DMS79 treated with DMSO at 0.1 percent for 48 hours (cell line): Measurements from ENCODE around the gene ZNF616.

Experiments
- DNase-seq: peaks from one replicate; lab custom pipeline; 2025; lab: John Stamatoyannopoulos, UW

Gene ZNF616

DNA sequence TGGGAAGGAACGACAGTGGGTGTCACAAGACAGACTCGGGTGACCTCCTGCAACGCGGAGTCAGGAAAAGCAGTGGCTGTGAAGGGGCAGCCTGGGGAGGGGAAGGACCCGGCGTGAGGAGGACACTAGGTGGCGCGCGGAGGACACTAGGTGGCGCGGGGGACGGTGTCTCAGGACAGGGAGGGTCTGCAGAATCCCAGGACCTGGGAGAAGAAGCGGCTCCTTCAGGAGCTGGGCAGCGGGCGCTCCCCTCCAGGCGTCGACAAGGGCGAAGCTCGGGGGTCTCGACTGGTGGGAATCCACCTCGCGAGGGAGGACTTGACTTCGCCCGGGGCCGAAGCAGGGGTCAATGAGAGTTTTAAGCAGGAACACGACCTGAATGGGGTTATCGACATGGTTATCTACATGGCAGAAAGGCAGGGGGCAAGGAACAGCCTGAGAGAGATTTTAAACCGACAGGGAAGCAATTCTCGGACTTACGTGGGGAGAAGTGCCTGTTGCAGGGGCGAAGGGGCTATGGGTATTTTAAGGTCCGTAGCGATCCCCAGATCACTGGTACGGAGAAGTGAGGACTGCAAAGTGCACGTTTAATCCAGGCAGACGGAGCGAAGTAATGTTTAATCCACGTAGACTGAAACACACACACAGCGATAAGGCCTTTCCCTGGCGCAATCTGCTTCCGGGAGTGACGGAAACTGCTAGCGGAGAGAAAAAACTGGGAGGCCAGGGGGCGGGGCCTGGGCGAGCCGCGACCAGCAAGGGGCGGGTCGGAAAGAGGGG, at the start of gene ZNF616:
TSS of gene ZNF616 (minus strand) at position 687 of the 780 bp plus-strand sequence. CDS start 9,426 bp downstream, outside the sequence.
- peak; percentile 86 for DNase-seq

DNA sequence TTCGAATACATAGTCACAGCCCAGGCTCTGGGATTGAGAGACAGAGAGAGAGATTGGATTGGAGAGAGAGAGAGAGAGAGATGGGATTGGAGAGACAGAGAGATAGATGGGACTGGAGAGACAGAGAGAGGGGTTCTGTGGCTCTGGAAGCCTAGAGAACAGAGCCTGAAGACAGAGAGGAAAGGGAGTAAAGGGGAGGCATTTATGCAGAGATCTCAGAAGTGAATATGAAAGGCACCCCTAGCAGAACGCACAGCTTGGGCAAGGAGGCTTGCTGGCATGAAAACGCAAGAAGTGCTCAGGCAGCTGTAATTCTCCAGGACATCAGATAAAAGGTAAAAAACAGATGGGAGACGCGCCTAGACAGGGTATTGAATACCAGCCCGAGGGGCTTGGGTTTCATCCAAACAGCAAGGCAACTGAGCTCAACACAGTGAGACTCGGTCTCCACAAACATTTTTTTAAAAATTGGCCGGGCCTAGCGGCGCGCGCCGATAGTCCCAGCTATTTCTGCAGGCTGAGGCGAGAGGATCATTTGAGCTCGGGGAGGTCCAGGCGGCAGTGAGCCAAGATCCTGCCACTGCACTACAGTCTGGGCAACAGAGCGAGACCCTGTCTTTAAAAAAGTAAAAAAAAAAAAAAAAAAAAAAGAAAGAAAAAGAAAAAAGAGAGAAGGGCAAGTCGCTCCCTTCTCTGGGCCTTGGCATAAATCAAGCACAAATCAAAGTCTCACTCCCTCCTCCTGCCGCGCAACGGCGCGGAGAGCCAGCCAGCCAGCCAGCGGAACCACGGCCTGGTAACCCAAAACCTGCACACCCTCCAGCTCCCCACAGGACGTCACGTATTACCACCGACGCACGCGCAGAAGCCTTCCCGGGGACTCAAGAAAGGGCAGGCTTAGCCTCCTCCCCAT, 49.3 kb upstream of the ZNF616 start:
- no peak for DNase-seq

DNA sequence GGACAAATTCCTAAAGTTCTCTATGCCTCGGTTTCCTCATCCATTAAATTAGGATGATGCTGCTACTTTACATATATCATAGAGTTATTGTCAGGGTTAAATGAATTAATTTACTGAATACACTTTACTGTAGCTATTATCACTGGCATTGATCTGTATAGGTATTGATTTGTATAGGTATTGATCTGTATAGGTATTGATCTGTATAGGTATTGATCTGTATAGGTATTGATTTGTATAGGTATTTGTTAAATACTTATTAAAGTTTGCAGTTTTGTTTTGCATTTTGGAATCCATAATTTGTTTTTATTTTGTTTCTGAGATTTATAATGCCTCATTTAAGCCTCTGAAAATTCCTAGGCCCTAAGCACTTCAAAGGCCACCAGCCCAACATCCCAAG, 47.7 kb upstream of the ZNF616 start:
- DNase-seq = no peak

DNA sequence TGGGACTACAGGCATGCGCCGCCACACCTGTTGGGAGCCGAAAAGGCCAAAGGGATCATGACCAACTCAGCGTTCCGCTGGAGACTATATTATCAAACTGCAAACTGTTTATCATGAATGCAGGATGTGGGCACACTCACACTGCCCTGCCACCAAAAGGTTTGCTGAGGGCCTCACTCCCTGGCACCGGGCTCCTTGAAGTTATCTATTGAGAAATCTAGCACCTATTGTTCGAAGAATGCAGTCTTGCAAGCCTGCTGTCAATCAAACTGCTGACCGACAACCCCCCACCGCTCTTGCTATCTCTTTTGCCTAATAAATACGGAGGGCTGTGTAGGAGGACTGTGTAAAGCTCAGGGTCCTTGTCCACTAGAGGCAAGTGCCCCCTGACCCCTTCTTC, 36.8 kb upstream of the ZNF616 start:
- no peak for DNase-seq

DNA sequence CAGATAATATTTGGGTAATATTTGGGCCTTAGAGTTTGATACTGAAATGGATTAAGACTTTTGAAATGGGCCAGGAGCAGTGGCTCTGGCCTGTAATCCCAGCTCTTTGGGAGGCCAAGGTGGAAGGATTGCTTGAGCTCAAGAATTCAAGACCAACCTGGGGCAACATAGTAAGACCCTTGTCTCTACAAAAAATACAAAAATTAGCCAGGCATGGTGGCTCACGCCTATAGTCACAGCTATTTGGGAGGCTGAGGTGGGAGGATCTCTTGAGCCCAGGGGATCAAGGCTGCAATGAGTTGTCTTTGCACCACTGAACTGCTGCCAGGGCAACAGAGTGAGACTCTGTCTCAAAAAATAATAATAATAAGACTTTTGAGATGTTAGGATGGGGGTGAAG, 32.6 kb upstream of the ZNF616 start:
- no peak for DNase-seq

DNA sequence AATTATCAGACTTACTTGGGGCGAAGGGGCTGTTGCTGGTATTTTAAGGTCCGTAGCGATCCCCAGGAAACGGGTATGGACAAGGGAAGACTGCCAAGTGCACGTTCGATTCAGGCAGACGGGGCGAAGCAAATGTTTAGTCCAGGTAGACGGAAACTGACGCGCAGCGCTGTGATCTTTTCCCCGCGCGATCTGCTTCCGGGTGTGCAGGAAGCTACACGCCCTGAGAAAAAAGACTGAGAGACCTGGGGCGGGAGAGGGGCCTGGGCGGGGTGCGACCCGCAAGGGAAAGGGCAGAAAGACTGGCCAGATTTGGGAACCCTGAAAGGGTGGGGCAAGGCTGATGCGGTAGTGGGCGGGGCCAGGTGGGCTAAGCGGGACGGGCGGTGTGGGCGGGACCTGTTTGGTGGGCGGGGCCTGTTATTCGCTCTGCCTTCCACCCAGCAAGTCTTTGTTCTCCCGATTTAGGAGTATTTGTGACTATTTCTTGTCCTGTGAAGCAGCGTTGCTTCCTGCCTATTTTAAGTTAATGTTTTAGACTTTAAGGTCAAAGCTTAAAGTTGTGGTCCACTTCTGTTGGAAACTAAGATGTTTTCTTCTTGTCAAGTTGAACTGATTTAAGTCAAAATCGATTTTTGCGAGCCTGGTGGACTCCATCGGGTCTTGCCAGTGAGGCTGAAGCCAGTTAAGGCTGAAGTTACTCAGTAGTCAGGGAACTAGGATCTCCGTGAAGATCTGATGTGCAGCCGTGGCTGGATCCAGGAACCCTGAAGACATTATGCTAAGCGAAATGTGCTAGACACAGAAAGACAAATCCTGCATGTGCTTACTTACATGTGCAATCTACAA, 31.8 kb upstream of the ZNF616 start, which contains the start of gene ZNF836:
TSS of gene ZNF836 (minus strand) at position 301 of the 849 bp plus-strand sequence. CDS start 3,549 bp downstream, outside the sequence.
- DNase-seq = peak; percentile 91

DNA sequence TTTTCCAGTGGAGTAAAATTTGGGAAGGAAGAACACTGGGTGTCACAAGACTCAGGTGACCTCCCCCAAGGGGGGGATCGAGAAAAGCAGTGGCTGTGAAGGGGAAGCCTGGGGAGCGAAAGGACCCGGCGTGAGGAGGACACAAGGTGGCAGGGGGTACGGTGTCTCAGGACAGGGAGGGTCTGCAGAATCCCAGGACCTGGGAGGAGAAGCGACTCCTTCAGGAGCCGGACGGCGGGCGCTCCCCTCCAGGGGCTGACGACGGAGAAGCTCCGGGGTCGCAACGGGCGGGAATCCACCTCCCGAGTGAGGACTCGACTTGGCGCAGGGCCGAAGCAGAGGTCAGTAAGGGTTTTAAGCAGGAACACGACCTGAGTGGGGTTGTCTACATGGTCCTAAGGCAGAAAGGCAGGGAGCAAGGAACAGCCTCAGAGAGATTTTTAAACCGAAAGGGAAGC, 31.2 kb upstream of the ZNF616 start:
- no peak for DNase-seq

DNA sequence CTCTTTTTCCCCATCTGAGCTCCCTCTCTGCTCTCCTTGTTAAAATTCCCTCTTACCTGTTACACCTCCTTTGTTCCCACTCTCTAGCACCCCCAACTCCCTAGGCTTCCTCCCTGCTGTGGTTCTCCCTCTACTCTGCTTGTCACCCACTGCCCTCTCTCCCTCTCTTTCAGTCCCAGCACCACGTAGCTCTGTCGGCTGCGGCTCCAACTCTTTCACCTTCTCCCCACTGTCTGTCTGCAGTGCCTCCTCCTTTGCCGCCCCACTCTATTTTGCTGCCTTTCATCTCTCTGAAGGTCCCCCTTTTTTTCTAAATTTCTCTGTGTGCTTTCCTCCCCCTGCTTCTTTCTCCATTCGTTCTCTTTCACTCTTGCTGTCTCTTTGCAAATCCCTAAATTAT, 30.6 kb upstream of the ZNF616 start:
- peak; percentile 10 for DNase-seq

DNA sequence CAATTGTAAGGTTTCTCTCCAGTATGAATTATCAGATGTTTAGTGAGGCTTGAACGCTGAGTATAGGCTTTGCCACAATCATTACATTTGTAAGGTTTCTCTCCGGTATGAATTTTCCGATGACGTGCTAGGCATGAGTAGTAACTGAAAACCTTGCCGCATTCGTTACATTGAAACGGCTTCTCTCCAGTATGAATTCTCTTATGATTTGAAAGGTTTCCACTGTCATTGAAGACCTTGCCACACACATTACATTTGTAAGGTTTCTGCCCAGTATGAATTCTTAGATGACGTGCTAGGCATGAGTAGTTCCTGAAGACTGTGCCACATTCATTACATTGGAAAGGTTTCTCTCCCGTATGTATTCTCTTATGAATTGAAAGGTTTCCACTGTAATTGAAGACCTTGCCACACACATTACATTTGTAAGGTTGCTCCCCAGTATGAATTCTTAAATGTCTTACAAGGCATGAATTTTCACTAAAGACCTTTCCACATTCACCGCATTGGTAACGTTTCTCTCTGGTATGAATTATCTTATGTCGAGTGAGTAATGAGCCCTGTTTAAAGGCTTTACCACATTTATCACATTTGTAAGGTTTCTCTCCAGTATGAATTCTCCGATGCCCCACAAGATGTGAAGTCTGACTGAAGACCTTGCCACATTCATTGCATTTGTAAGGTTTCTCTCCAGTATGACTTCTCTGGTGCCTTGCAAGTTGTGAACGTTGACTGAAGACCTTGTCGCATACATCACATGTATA, 16.0 kb upstream of the ZNF616 start:
- no peak for DNase-seq

DNA sequence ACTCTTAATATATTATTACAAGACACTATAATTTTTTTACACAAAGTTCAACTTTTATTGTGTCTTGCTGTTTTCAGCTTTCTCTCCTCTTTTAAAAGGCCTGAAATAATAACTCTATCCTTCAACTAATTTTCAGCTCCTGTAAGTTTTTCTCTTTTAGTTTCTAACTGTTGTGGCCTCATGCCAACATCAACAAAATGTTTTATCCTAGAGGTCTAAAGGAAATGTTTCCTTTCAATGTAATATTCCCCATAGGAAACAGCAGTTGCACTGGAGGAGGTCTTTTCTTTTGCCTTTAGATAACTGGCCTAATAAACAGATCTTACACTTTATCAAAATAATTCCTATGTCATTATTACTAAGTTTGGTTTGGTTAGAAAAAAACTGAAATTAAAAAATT, 8.5 kb upstream of the ZNF616 start:
- no peak for DNase-seq

DNA sequence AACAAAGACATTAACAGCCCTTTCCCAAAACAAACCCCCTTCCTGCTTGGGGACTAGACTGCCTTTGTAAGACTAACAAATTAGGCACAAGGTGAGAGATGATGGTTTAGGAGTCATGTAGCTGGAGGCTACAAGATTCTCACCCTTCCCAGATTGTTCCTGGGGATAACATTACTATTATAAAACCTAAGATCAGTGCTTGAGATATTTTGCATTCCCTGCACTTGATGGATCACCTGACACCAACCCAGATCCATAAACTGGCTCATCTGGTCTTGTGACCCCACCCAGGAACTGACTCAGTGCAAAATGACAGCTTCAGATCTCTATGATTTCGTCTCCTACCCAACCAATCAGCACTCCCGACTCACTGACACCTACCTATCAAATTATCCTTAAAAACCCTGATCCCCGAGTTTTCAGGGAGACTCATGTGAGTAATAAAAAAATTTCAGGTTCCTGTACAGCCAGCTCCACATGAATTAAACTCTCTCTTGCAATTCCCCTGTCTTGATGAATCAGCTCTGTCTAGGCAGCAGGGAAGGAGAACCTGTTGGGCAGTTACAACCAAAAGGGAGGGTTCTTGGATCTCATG, 2.4 kb upstream of the ZNF616 start:
- no peak for DNase-seq

DNA sequence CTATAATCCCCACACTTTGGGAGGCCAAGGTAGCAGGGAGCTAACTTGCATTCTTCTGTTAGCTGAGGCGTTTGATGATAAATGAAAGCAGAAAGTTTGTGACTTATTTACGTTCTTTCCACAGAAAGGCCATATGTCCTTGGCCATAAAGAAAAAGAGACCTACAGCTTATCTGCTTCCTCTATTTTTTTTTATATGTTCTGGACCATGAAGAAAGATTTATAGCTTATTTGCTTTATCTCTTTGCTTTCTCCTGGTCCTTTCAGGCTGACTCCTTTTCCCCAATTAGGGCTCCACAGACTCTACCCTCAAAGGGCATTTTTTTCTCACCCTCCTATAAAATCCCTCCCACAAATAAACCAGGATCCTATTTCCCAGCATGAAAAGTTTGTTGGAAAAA, 1.5 kb upstream of the ZNF616 start:
- no peak for DNase-seq

DNA sequence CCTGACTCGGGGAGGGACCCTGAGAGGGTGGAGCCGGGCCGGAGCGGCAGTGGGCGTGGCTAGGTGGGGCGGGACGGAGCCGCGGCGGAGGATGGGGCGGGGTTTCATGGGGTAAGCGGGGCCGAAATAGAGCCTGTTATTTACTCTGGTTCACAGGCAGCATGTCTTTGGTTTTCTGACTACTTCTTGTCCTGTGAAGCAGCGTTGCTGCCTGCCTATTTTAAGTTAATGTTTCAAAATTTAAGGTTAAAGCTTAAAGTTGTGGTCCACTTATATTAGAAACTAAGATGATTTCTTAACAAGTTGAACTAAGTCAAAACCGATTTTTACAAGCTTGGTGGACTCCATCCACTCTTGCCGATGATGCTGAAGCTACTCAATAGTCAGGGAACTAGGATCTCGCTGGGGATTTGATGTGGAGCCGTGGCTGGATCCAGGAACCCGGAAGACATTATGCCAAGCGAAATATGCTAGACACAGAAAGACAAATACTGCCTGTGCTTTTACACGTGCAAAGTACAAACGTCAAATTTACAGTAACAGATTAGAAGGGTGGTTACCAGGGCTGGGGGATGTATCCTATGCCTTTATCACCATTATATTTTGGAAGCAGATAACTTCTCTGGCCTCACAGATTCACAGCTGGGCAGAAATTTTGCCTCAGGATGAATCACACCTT, 433 bp upstream of the ZNF616 start:
- DNase-seq = peak; percentile 89

DNA sequence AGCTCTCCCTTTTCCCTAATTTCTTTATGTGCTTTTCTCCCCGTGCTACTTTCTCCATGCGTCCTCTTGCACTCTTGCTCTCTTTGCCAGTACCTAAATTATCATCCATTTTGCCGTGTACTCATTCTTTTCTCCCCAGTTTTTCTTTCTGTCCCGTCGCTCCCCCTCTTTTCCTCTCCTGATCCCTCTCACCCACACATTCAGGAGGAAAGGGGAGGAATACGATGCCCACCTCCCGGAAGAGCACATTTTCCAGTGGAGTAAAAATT, 821 bp downstream of the ZNF616 start:
- DNase-seq = no peak

DNA sequence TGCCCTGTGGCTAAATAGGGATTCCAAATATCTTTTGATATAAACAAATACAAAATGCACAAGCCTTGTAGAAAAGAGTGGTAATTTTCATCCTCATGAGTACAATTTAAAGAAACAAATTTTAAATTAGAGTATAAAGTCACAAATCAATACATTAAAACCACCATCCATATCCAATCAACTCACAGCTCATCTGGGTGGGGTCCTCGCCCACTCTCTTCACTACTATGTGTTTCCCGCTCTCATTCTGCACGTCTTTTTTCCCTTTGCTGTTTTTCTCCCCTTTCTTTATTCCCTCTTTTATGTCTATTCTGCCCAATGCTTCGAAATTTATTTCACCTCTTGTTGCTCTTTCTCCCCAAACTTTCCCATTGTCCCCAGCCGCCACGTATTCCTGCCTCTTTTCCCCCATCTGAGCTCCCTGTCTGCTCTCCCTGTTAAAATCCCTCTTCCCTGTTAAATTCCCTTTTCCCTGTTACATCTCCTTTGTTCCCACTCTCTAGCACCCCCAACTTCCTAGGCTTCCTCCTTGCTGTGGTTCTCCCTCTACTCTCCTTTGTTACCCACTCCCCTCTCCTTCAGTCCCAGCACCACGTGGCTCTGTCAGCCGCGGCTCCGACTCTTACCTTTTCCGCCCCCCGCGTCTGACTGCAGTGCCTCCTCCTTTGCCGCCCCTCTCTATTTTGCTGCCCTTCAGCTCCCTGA, 1.3 kb downstream of the ZNF616 start:
- peak; percentile 70 for DNase-seq

DNA sequence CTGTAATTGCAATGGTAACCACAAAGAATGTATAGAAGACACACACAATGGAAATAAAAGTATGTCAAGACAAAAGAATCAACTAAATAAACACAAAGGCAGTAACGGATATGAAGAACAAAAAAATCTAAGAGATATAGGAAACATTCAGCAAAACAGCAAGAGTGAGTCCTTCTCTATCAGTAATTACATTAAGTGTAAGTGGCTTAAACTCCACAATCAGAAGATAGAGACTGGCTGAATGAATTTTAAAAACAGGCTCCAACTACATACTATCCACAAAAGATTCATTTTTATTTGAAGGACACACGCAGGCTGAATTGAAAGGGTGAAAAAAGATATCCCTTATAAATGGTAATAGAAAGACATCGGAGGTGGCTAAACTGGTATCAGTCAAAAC, 19.5 kb downstream of the ZNF616 start:
- no peak for DNase-seq

DNA sequence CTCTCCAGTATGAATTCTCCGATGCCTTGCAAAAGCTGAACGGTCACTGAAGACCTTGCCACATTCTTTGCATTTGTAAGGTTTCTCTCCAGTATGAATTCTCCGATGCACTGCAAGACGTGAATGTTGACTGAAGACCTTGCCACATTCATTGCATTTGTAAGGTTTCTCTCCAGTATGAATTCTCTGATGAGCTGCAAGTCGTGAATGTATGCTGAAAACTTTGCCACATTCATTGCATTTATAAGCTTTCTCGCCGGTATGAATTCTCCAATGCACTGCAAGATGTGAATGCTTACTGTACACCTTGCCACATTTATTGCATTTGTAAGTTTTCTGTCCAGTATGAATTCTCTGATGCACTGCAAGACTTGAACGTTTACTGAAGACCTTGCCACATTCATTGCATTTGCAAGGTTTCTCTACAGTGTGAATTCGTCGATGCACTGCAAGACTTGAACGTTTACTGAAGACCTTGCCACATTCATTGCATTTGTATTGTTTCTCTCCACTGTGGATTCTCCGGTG, 24.1 kb downstream of the ZNF616 start:
- no peak for DNase-seq

DNA sequence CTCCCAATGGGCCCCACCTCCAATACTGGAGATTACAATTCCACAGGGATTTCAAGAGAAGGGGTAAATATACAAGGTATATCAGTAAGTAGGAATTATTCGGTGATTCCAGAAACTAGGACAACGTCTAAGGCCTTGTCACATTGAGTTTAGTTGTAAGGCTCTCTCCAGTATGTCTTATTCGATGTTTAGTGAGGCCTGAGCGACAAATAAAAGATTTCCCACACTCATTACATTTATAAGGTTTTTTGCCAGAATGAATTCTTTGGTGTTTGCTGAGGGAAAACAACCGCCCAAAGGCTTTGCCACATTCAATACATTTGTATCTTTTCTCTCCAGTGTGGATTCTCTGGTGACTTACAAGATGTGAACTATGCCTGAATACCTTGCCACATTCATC, 25.0 kb downstream of the ZNF616 start:
- no peak for DNase-seq

DNA sequence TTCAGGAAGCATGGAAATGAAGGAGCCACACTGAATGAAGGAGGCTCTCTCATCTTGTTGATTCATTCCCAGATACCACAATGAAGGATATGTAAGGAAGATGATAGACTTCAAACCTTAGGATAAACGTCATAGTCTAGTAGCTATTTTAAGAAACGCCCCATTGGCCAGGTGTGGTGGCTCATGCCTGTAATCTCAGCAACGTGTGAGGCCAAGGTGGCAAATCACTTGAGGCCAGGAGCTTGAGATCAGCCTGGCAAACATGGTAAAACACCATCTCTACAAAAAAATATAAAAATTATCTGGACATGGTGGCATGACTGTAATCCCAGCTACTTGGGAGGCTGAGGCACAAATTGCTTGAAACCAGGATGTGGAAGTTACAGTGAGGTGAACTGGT, 27.1 kb downstream of the ZNF616 start:
- no peak for DNase-seq

DNA sequence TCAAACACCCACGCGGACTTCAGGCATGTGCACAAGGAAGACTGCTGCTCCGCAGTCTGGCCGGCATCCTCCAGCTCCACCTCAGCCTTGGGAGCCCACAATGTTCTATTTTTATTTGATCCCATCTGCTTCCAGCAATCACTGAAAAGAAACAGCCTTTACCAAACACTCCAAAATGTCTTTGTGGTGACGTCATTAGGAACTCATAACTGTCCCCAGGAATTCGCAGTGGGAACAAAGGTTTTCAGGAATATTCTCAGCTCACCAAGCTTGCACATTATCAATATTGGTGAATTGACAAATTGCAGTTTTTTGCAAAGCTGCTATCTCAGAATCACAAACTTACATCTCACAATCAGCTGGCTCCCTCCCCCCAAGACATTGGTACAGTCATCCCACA, 29.0 kb downstream of the ZNF616 start:
- DNase-seq = no peak
